Endothelial cell (in vitro differentiated cells): ENCODE results near the gene LCN2. TPM values are rescaled to one million over a fixed set of nuclear protein-coding genes. Genes with fewer than 3 reads are reported as not detected.

Source experiments
- DNase-seq: peaks from one replicate; pipeline ENCODE4 v3.0.0; 2021; ENCODE audit warnings: low spot score
- H3K27ac Mint-ChIP-seq: one replicate; pipeline ENCODE4 v1.8.0; 2021; ENCODE audit warnings: mixed read lengths, inconsistent platforms; ENCODE audit not compliant: unreplicated experiment
- H3K27me3 Mint-ChIP-seq: one replicate; pipeline ENCODE4 v1.8.0; 2021; ENCODE audit warnings: mild to moderate bottlenecking, moderate library complexity, mixed read lengths, inconsistent platforms; ENCODE audit not compliant: unreplicated experiment
- H3K36me3 Mint-ChIP-seq: one replicate; pipeline ENCODE4 v1.8.0; 2021; ENCODE audit warnings: mild to moderate bottlenecking, low read depth, mixed read lengths, inconsistent platforms; ENCODE audit not compliant: unreplicated experiment
- H3K4me1 Mint-ChIP-seq: one replicate; pipeline ENCODE4 v1.8.0; 2021; ENCODE audit warnings: mild to moderate bottlenecking, mixed read lengths, inconsistent platforms; ENCODE audit not compliant: unreplicated experiment
- H3K4me3 Mint-ChIP-seq: one replicate; pipeline ENCODE4 v1.8.0; 2021; ENCODE audit warnings: mild to moderate bottlenecking, mixed read lengths, inconsistent platforms; ENCODE audit not compliant: unreplicated experiment
- H3K9me3 Mint-ChIP-seq: one replicate; pipeline ENCODE4 v1.8.0; 2021; ENCODE audit warnings: mixed read lengths, inconsistent platforms; ENCODE audit not compliant: unreplicated experiment
- CTCF ChIP-seq: fragments of 200-600 bp; sonication (generic); IDR thresholded peaks from one replicate; pipeline ENCODE4 v1.5.0; 2021; ENCODE audit warnings: antibody characterized with exemption; ENCODE audit not compliant: unreplicated experiment
- total RNA-seq: library from RNA; stranded (reverse); fragmentation: NEBNext Ultra II Directional; extraction: Animal tissue kit (Norgen Biotek cat#: 25700); gene quantifications from one replicate; pipeline ENCODE4 v1.2.1, GENCODE V29; 2021; ENCODE audit not compliant: unreplicated experiment

LCN2 gene
- total RNA-seq, 1 donor from 2014 or later, result not detected

GRCh38 chr9:128118971-128119665 lies 30.1 kb upstream of the LCN2 start:
- no peak overlapping the region for H3K27ac Mint-ChIP-seq
- H3K9me3 Mint-ChIP-seq, result no peaks in the 10 kb centered on the region
- H3K4me1 Mint-ChIP-seq, result peaks cover 2% of the 10 kb centered on the region
- H3K27me3 Mint-ChIP-seq, result peaks cover 3% of the 10 kb centered on the region
- H3K4me3 Mint-ChIP-seq, result no peak overlapping the region
- no peak for TF ChIP-seq CTCF
- H3K36me3 Mint-ChIP-seq, result no peaks in the 10 kb centered on the region
- no peak for DNase-seq

DNA sequence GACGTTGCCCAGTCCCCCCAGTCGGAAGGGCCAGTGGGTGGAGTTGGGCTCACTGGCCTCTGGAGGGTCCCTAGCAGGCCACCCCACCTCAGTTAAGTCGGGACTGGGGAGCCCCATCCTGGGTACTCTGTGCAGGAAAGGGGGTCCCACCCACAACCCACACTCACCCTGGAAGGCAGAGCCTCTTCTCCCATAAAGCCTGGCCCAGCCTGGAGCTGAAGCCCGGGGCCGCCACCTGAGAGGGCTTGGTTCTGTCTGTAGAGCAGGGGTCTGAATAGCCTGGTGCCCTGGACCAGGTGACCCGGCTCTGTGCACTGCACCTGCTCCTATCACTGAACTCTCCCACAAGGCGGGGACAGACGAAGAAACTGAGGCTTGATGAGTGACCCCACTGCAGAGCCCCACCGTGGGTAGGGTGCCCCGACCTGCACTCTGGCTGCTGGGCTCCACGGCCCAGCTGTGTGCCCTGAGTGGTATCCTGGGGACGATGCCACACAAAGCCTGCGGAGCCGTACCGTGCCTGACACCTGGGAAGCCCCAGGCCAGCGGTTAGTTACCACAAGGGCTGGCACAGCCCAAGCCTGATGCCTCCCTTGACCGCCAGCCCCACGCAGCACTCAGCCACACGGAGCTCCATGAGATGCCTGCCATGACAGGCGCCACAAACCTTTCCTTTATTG lies 29.1 kb upstream of the LCN2 start:
- no peak for TF ChIP-seq CTCF
- no peaks in the 10 kb centered on the region for H3K9me3 Mint-ChIP-seq
- peaks cover 2% of the 10 kb centered on the region for H3K27me3 Mint-ChIP-seq
- no peak for DNase-seq
- H3K4me1 Mint-ChIP-seq, result peaks cover 7% of the 10 kb centered on the region
- H3K27ac Mint-ChIP-seq, result no peak overlapping the region
- H3K4me3 Mint-ChIP-seq, result no peak overlapping the region
- H3K36me3 Mint-ChIP-seq, result peaks cover 3% of the 10 kb centered on the region

DNA sequence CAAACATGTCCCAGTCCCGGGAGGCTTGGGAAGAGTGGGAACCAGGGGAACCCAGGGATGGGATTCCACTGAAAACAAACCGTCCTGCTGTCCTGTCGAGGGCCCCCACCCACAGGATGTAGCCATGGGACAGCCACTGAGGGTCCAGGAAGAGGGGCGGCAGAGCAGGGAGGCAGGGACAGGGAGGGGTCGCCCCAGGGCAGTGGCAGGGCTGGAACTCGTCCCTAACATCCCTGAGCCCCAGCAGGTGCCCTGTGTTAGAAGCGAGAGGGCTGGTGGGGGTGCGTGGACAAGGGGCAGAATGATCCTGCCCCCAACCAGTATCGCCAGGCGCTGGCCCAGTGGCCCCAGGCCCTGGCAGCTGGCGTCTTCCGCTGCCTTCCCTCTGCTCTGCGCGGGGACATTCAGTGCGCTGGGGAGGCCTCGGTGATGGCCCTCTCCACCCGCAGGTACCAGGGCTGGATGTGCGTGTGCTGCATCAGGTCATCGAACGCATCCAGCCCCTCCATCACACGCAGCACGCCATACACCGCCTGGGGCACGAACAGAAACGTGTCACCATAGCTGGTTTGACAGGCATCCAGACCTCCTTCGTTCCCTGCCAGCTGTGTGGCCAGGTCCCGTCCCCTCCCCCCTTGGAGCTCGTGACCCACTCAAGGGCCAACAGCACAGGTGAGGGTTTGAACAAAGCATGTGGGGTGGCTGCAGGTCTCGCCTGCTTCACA lies 28.4 kb upstream of the LCN2 start:
- no peak for DNase-seq
- Mint-ChIP-seq H3K4me1 (peaks cover 11% of the 10 kb centered on the region), H3K4me3 (no peak overlapping the region), H3K27me3 (peaks cover 2% of the 10 kb centered on the region), H3K9me3 (no peaks in the 10 kb centered on the region), H3K27ac (no peak overlapping the region), H3K36me3 (peaks cover 3% of the 10 kb centered on the region)
- TF ChIP-seq CTCF, result no peak

GRCh38 chr9:128121466-128121810 lies 27.8 kb upstream of the LCN2 start:
- Mint-ChIP-seq H3K4me3 (no peak overlapping the region), H3K36me3 (peaks cover 3% of the 10 kb centered on the region), H3K4me1 (peaks cover 11% of the 10 kb centered on the region), H3K27ac (no peak overlapping the region), H3K9me3 (no peaks in the 10 kb centered on the region), H3K27me3 (peaks cover 2% of the 10 kb centered on the region)
- no peak for TF ChIP-seq CTCF
- DNase-seq, result no peak
